Measurements from ENCODE around the gene RBP2.

The RBP2 gene

GRCh38 chr3:139480585-139480984, 4.3 kb upstream of the RBP2 start:
- 88 to 95% methylated on average over 3 of the region's 3 CpGs for WGBS, 2 experiments (ENCODE audit: insufficient coverage in 2 of 2)
- no peak overlapping the region for H3K27ac ChIP-seq (ENCODE audit: low read depth, low read length, severe bottlenecking)
- no peaks in the 10 kb centered on the region for H3K36me3 ChIP-seq (ENCODE audit: control insufficient read depth, insufficient read depth, low read length)
- H3K4me1 ChIP-seq (ENCODE audit: control insufficient read depth, insufficient read depth, low read length, poor library complexity, severe bottlenecking) = no peaks in the 10 kb centered on the region
- H3K9me3 ChIP-seq (ENCODE audit: control insufficient read depth, low read length) = no peaks in the 10 kb centered on the region
- no peak overlapping the region for H3K4me3 ChIP-seq (ENCODE audit: extremely low read depth, insufficient read depth, low read length, poor library complexity, severe bottlenecking)

- H3K4me1 ChIP-seq (ENCODE audit: control insufficient read depth, insufficient read depth, low read length, poor library complexity, severe bottlenecking) = no peaks in the 10 kb centered on the region
- 29 to 47% methylated on average over 1 to 3 of the region's 3 CpGs for WGBS, 2 experiments (ENCODE audit: insufficient coverage in 2 of 2)
- no peaks in the 10 kb centered on the region for H3K9me3 ChIP-seq (ENCODE audit: control insufficient read depth, low read length)
- no peak overlapping the region for H3K4me3 ChIP-seq (ENCODE audit: extremely low read depth, insufficient read depth, low read length, poor library complexity, severe bottlenecking)
- H3K36me3 ChIP-seq (ENCODE audit: control insufficient read depth, insufficient read depth, low read length) = no peaks in the 10 kb centered on the region
- H3K27ac ChIP-seq (ENCODE audit: low read depth, low read length, severe bottlenecking) = no peak overlapping the region
Measured at GRCh38 chr3:139477710-139478640, 1.7 kb upstream of the RBP2 start.

GRCh38 chr3:139473155-139473771, 3.1 kb downstream of the RBP2 start:
- 86 to 91% methylated on average over 1 of the region's 2 CpGs for WGBS, 2 experiments (ENCODE audit: insufficient coverage in 2 of 2)
- Histone ChIP-seq H3K27ac (ENCODE audit: low read depth, low read length, severe bottlenecking) (no peak overlapping the region), H3K9me3 (ENCODE audit: control insufficient read depth, low read length) (no peaks in the 10 kb centered on the region), H3K36me3 (ENCODE audit: control insufficient read depth, insufficient read depth, low read length) (no peaks in the 10 kb centered on the region), H3K4me3 (ENCODE audit: extremely low read depth, insufficient read depth, low read length, poor library complexity, severe bottlenecking) (no peak overlapping the region), H3K4me1 (ENCODE audit: control insufficient read depth, insufficient read depth, low read length, poor library complexity, severe bottlenecking) (no peaks in the 10 kb centered on the region)

GRCh38 chr3:139472380-139473010, 3.8 kb downstream of the RBP2 start:
- H3K4me3 ChIP-seq (ENCODE audit: extremely low read depth, insufficient read depth, low read length, poor library complexity, severe bottlenecking) = no peak overlapping the region
- H3K27ac ChIP-seq (ENCODE audit: low read depth, low read length, severe bottlenecking) = no peak overlapping the region
- H3K36me3 ChIP-seq (ENCODE audit: control insufficient read depth, insufficient read depth, low read length) = no peaks in the 10 kb centered on the region
- WGBS, 2 experiments (ENCODE audit: insufficient coverage in 2 of 2) = 80% methylated on average over 2 of the region's 3 CpGs; no CpG with 5 or more reads in 1 of the 2 experiments
- H3K9me3 ChIP-seq (ENCODE audit: control insufficient read depth, low read length) = no peaks in the 10 kb centered on the region
- H3K4me1 ChIP-seq (ENCODE audit: control insufficient read depth, insufficient read depth, low read length, poor library complexity, severe bottlenecking) = no peaks in the 10 kb centered on the region

- Histone ChIP-seq H3K27ac (ENCODE audit: low read depth, low read length, severe bottlenecking) (no peak overlapping the region), H3K4me3 (ENCODE audit: extremely low read depth, insufficient read depth, low read length, poor library complexity, severe bottlenecking) (no peak overlapping the region), H3K36me3 (ENCODE audit: control insufficient read depth, insufficient read depth, low read length) (no peaks in the 10 kb centered on the region), H3K4me1 (ENCODE audit: control insufficient read depth, insufficient read depth, low read length, poor library complexity, severe bottlenecking) (no peaks in the 10 kb centered on the region), H3K9me3 (ENCODE audit: control insufficient read depth, low read length) (no peaks in the 10 kb centered on the region)
- WGBS, 2 experiments (ENCODE audit: insufficient coverage in 2 of 2) = 88 to 97% methylated on average over 2 of the region's 2 CpGs
Measured at GRCh38 chr3:139470199-139470598, 6.1 kb downstream of the RBP2 start.

GRCh38 chr3:139468399-139468798, 7.9 kb downstream of the RBP2 start:
- no peaks in the 10 kb centered on the region for H3K36me3 ChIP-seq (ENCODE audit: control insufficient read depth, insufficient read depth, low read length)
- 100% methylated on average over 1 of the region's 2 CpGs for WGBS, 2 experiments (ENCODE audit: insufficient coverage in 2 of 2)
- H3K4me3 ChIP-seq (ENCODE audit: extremely low read depth, insufficient read depth, low read length, poor library complexity, severe bottlenecking) = no peak overlapping the region
- H3K27ac ChIP-seq (ENCODE audit: low read depth, low read length, severe bottlenecking) = no peak overlapping the region
- no peaks in the 10 kb centered on the region for H3K9me3 ChIP-seq (ENCODE audit: control insufficient read depth, low read length)
- H3K4me1 ChIP-seq (ENCODE audit: control insufficient read depth, insufficient read depth, low read length, poor library complexity, severe bottlenecking) = no peaks in the 10 kb centered on the region

- Histone ChIP-seq H3K4me3 (ENCODE audit: extremely low read depth, insufficient read depth, low read length, poor library complexity, severe bottlenecking) (no peak overlapping the region), H3K36me3 (ENCODE audit: control insufficient read depth, insufficient read depth, low read length) (no peaks in the 10 kb centered on the region), H3K27ac (ENCODE audit: low read depth, low read length, severe bottlenecking) (no peak overlapping the region), H3K9me3 (ENCODE audit: control insufficient read depth, low read length) (no peaks in the 10 kb centered on the region), H3K4me1 (ENCODE audit: control insufficient read depth, insufficient read depth, low read length, poor library complexity, severe bottlenecking) (no peaks in the 10 kb centered on the region)
- WGBS, 2 experiments (ENCODE audit: insufficient coverage in 2 of 2) = 84 to 91% methylated on average over 3 to 5 of the region's 5 CpGs
Measured at GRCh38 chr3:139466360-139466759, 10.0 kb downstream of the RBP2 start.

- no peaks in the 10 kb centered on the region for H3K36me3 ChIP-seq (ENCODE audit: control insufficient read depth, insufficient read depth, low read length)
- H3K27ac ChIP-seq (ENCODE audit: low read depth, low read length, severe bottlenecking) = no peak overlapping the region
- H3K4me3 ChIP-seq (ENCODE audit: extremely low read depth, insufficient read depth, low read length, poor library complexity, severe bottlenecking) = no peak overlapping the region
- H3K9me3 ChIP-seq (ENCODE audit: control insufficient read depth, low read length) = no peaks in the 10 kb centered on the region
- H3K4me1 ChIP-seq (ENCODE audit: control insufficient read depth, insufficient read depth, low read length, poor library complexity, severe bottlenecking) = no peaks in the 10 kb centered on the region
- 80 to 90% methylated on average over 1 to 7 of the region's 7 CpGs for WGBS, 2 experiments (ENCODE audit: insufficient coverage in 2 of 2)
Measured at GRCh38 chr3:139465636-139466035, 10.7 kb downstream of the RBP2 start.

GRCh38 chr3:139463466-139463865, 12.8 kb downstream of the RBP2 start:
- Histone ChIP-seq H3K4me1 (ENCODE audit: control insufficient read depth, insufficient read depth, low read length, poor library complexity, severe bottlenecking) (no peaks in the 10 kb centered on the region), H3K36me3 (ENCODE audit: control insufficient read depth, insufficient read depth, low read length) (no peaks in the 10 kb centered on the region), H3K4me3 (ENCODE audit: extremely low read depth, insufficient read depth, low read length, poor library complexity, severe bottlenecking) (no peak overlapping the region), H3K9me3 (ENCODE audit: control insufficient read depth, low read length) (no peaks in the 10 kb centered on the region), H3K27ac (ENCODE audit: low read depth, low read length, severe bottlenecking) (no peak overlapping the region)
- WGBS, 2 experiments (ENCODE audit: insufficient coverage in 2 of 2) = 73% methylated on average over 3 of the region's 3 CpGs; no CpG with 5 or more reads in 1 of the 2 experiments

GRCh38 chr3:139460529-139460928, 15.8 kb downstream of the RBP2 start:
- peaks cover 7% of the 10 kb centered on the region for H3K4me1 ChIP-seq (ENCODE audit: control insufficient read depth, insufficient read depth, low read length, poor library complexity, severe bottlenecking)
- WGBS, 2 experiments (ENCODE audit: insufficient coverage in 2 of 2) = 40 to 90% methylated on average over 1 to 2 of the region's 2 CpGs
- no peak overlapping the region for H3K27ac ChIP-seq (ENCODE audit: low read depth, low read length, severe bottlenecking)
- no peak overlapping the region for H3K4me3 ChIP-seq (ENCODE audit: extremely low read depth, insufficient read depth, low read length, poor library complexity, severe bottlenecking)
- no peaks in the 10 kb centered on the region for H3K9me3 ChIP-seq (ENCODE audit: control insufficient read depth, low read length)
- no peaks in the 10 kb centered on the region for H3K36me3 ChIP-seq (ENCODE audit: control insufficient read depth, insufficient read depth, low read length)
